OCI-LY1 (cell line): Measurements from ENCODE around the gene PTH.

ENCODE experiments used
- CTCF ChIP-seq: fragments of 200-600 bp; sonication (generic), shearing (Covaris generic); IDR thresholded peaks from 2 replicates; pipeline ENCODE4 v1.5.1; 2017; ENCODE audit warnings: mild to moderate bottlenecking, antibody characterized with exemption, low read length, moderate library complexity, mixed read lengths
- EZH2 ChIP-seq: fragments of 200-600 bp; sonication (generic), shearing (Covaris generic); IDR thresholded peaks from 2 replicates; pipeline ENCODE4 v1.8.0; 2017; ENCODE audit warnings: borderline replicate concordance, mixed run types, mild to moderate bottlenecking, antibody characterized with exemption, low read length, moderate library complexity, mixed read lengths

- TF ChIP-seq CTCF, result no peak
- TF ChIP-seq EZH2, result no peak
Observed at GRCh38 chr11:13461291-13461690, 34.5 kb downstream of the PTH start.
